OCI-LY7 (cell line): ENCODE measurements around the gene CTBP2.

Experiments
- EZH2phosphoT487 ChIP-seq: fragments of 200-600 bp; sonication (generic); IDR thresholded peaks from 2 replicates; pipeline ENCODE4 v1.6.1; 2018; ENCODE audit warnings: low read depth, borderline replicate concordance, mild to moderate bottlenecking, mixed run types, antibody characterized with exemption, low read length, moderate library complexity, mixed read lengths
- TF ChIP-seq, protein P1 (sequence below): fragments of 200-600 bp; sonication (generic); conservative IDR thresholded peaks from 2 replicates; pipeline ENCODE4 v1.5.1; 2014; ENCODE audit warnings: mild to moderate bottlenecking, antibody characterized with exemption, low read length, moderate library complexity, mixed read lengths

DNA sequence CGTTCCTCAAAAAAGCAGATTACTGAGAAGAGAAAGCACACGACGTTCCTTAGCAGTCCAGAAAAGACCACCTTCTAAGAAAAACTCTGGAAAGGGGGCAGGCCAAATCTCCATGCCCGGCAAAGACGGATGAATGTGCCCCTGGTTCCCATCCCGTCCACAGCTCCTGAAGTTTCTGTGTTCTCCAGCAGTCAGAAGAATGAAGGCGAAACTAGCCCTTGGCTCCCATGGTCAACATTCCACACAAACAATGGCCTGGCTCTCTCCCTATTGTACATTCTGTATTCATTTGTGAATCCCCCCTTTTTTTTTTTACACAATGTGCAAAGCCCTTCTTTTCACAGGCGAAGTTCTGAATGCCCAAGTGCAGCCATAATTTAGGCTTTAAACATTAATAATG lies 5.3 kb downstream of the CTBP2 start:
- TF ChIP-seq, protein P1, sequence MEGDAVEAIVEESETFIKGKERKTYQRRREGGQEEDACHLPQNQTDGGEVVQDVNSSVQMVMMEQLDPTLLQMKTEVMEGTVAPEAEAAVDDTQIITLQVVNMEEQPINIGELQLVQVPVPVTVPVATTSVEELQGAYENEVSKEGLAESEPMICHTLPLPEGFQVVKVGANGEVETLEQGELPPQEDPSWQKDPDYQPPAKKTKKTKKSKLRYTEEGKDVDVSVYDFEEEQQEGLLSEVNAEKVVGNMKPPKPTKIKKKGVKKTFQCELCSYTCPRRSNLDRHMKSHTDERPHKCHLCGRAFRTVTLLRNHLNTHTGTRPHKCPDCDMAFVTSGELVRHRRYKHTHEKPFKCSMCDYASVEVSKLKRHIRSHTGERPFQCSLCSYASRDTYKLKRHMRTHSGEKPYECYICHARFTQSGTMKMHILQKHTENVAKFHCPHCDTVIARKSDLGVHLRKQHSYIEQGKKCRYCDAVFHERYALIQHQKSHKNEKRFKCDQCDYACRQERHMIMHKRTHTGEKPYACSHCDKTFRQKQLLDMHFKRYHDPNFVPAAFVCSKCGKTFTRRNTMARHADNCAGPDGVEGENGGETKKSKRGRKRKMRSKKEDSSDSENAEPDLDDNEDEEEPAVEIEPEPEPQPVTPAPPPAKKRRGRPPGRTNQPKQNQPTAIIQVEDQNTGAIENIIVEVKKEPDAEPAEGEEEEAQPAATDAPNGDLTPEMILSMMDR, result no peak
- TF ChIP-seq EZH2phosphoT487, result no peak
